ENCODE data around the gene TPPP.
"Not testable (repeated sequence)": the region's sequence is repeated elsewhere in the genome, so short reads cannot be mapped to it uniquely, and the experiment has no call there.

The TPPP gene

DNA sequence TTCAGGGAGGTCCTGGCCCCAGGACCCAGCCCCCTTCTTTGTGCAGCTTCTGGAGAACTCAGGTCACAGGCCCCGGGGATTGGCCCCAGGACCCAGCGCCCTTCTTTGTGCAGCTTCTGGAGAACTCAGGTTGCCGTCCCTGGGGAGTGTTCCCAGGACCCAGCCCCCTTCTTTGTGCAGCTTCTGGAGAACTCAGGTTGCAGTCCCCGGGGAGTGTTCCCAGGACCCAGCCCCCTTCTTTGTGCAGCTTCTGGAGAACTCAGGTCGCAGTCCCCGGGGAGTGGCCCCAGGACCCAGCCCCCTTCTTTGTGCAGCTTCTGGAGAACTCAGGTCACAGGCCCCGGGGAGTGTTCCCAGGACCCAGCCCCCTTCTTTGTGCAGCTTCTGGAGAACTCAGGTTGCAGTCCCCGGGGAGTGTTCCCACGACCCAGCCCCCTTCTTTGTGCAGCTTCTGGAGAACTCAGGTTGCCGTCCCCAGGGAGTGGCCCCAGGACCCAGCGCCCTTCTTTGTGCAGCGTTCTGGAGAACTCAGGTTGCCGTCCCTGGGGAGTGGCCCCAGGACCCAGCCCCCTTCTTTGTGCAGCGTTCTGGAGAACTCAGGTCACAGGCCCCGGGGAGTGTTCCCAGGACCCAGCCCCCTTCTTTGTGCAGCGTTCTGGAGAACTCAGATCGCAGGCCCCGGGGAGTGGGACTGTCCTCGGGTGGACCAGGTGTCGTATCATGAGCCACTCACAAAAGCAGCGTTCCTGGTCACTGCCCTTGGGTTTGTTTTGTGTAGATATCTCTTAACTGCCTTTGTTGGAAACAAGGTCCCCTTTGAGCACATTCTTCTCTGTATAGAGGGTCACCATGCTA lies 64.6 kb downstream of the TPPP start:
- peaks cover 54% of the 10 kb centered on the region for H3K36me3 ChIP-seq (ENCODE audit: control insufficient read depth, insufficient read depth, low read length)

DNA sequence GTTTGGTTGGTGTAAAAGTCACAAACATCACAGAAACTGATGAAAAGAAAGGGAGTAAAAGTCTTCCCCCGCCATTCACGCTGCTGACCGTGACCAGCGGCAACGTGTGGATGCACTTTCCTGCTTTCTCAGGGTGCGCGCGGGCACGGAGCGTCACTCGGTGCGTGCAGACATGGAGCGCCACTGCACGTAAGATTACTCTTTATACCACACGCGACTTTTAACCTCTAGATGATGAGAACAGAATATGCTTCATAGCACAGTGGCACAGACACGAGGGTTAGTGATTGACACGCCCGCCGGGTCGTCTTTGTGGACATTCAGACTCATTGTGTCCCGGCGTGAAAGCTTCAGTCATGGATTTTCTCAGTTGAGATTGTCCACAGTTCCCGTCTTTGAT lies 65.3 kb downstream of the TPPP start:
- H3K27ac ChIP-seq (ENCODE audit: low read depth, low read length): no peak overlapping the region
- H3K9ac ChIP-seq (ENCODE audit: low read depth, low read length): no peak overlapping the region
- H3K4me3 ChIP-seq (ENCODE audit: low read depth, low read length): no peak overlapping the region
- no peaks in the 10 kb centered on the region for H3K27me3 ChIP-seq (ENCODE audit: control insufficient read depth, insufficient read depth, low read length)
- peaks cover 60% of the 10 kb centered on the region for H3K36me3 ChIP-seq (ENCODE audit: control insufficient read depth, insufficient read depth, low read length)
- H3K4me1 ChIP-seq (ENCODE audit: control insufficient read depth, insufficient read depth, low read length): no peaks in the 10 kb centered on the region
- H3K9me3 ChIP-seq (ENCODE audit: control insufficient read depth, insufficient read depth, low read length): no peaks in the 10 kb centered on the region

More for the DNA sequence above, 64.6 kb downstream of the TPPP start:
- not testable (repeated sequence) for H3K9me3 ChIP-seq (ENCODE audit: control insufficient read depth, insufficient read depth, low read length); H3K27ac ChIP-seq (ENCODE audit: low read depth, low read length); H3K4me1 ChIP-seq (ENCODE audit: control insufficient read depth, insufficient read depth, low read length); H3K9ac ChIP-seq (ENCODE audit: low read depth, low read length); H3K27me3 ChIP-seq (ENCODE audit: control insufficient read depth, insufficient read depth, low read length); H3K4me3 ChIP-seq (ENCODE audit: low read depth, low read length)

- Histone ChIP-seq H3K4me1 (ENCODE audit: control insufficient read depth, insufficient read depth, low read length) (no peaks in the 10 kb centered on the region), H3K9ac (ENCODE audit: low read depth, low read length) (no peak overlapping the region), H3K27ac (ENCODE audit: low read depth, low read length) (no peak overlapping the region), H3K36me3 (ENCODE audit: control insufficient read depth, insufficient read depth, low read length) (peaks cover 68% of the 10 kb centered on the region), H3K4me3 (ENCODE audit: low read depth, low read length) (no peak overlapping the region), H3K27me3 (ENCODE audit: control insufficient read depth, insufficient read depth, low read length) (no peaks in the 10 kb centered on the region), H3K9me3 (ENCODE audit: control insufficient read depth, insufficient read depth, low read length) (no peaks in the 10 kb centered on the region)
Measured at GRCh38 chr5:626850-627249, 66.3 kb downstream of the TPPP start.

DNA sequence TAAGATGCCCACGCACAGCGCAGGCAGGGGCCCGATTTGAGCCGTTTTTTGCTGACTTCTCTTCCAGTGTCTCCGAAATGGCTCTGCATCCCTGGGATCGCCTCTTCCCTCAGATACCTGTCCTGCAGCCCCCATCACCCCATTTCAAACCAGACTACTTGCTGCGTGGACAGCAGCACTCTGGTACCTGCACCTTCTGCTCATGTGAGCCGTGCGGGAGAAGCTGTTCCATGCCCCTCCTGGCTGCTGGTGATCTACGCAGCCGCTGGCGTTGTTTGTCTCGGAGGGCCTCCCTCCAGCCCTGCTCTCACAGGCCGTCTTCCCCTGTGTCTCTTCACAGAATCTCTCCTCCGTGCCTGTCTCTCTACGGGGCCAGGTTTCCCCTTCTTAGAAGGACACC lies 67.6 kb downstream of the TPPP start:
- no peak overlapping the region for H3K4me3 ChIP-seq (ENCODE audit: low read depth, low read length)
- no peak overlapping the region for H3K27ac ChIP-seq (ENCODE audit: low read depth, low read length)
- no peaks in the 10 kb centered on the region for H3K9me3 ChIP-seq (ENCODE audit: control insufficient read depth, insufficient read depth, low read length)
- no peak overlapping the region for H3K9ac ChIP-seq (ENCODE audit: low read depth, low read length)
- no peaks in the 10 kb centered on the region for H3K27me3 ChIP-seq (ENCODE audit: control insufficient read depth, insufficient read depth, low read length)
- H3K36me3 ChIP-seq (ENCODE audit: control insufficient read depth, insufficient read depth, low read length): peaks cover 81% of the 10 kb centered on the region
- H3K4me1 ChIP-seq (ENCODE audit: control insufficient read depth, insufficient read depth, low read length): no peaks in the 10 kb centered on the region

DNA sequence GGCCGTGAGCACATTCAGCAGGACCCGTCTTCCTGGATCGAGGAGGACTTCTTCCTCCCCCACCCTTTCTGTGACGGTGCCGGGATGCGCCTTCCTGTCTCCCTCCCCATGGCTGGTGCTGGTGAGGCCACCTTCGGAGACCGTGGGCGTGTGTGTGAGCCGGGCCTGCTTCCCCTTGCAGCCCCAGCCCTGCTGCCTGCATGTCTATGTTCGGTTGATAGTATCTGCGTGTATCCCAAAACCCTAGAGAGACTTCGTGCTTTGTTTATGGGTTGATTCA lies 68.3 kb downstream of the TPPP start:
- Histone ChIP-seq H3K27me3 (ENCODE audit: control insufficient read depth, insufficient read depth, low read length) (no peaks in the 10 kb centered on the region), H3K27ac (ENCODE audit: low read depth, low read length) (no peak overlapping the region), H3K4me1 (ENCODE audit: control insufficient read depth, insufficient read depth, low read length) (no peaks in the 10 kb centered on the region), H3K4me3 (ENCODE audit: low read depth, low read length) (no peak overlapping the region), H3K9me3 (ENCODE audit: control insufficient read depth, insufficient read depth, low read length) (no peaks in the 10 kb centered on the region), H3K9ac (ENCODE audit: low read depth, low read length) (no peak overlapping the region), H3K36me3 (ENCODE audit: control insufficient read depth, insufficient read depth, low read length) (peaks cover 87% of the 10 kb centered on the region)

GRCh38 chr5:624118-624950 lies 68.8 kb downstream of the TPPP start:
- no peaks in the 10 kb centered on the region for H3K4me1 ChIP-seq (ENCODE audit: control insufficient read depth, insufficient read depth, low read length)
- no peaks in the 10 kb centered on the region for H3K27me3 ChIP-seq (ENCODE audit: control insufficient read depth, insufficient read depth, low read length)
- no peak overlapping the region for H3K9ac ChIP-seq (ENCODE audit: low read depth, low read length)
- H3K36me3 ChIP-seq (ENCODE audit: control insufficient read depth, insufficient read depth, low read length): peaks cover 93% of the 10 kb centered on the region
- no peak overlapping the region for H3K27ac ChIP-seq (ENCODE audit: low read depth, low read length)
- H3K9me3 ChIP-seq (ENCODE audit: control insufficient read depth, insufficient read depth, low read length): no peaks in the 10 kb centered on the region
- no peak overlapping the region for H3K4me3 ChIP-seq (ENCODE audit: low read depth, low read length)

GRCh38 chr5:623531-623930 lies 69.6 kb downstream of the TPPP start:
- Histone ChIP-seq H3K9ac (ENCODE audit: low read depth, low read length) (no peak overlapping the region), H3K27me3 (ENCODE audit: control insufficient read depth, insufficient read depth, low read length) (no peaks in the 10 kb centered on the region), H3K9me3 (ENCODE audit: control insufficient read depth, insufficient read depth, low read length) (no peaks in the 10 kb centered on the region), H3K4me3 (ENCODE audit: low read depth, low read length) (no peak overlapping the region), H3K4me1 (ENCODE audit: control insufficient read depth, insufficient read depth, low read length) (no peaks in the 10 kb centered on the region), H3K36me3 (ENCODE audit: control insufficient read depth, insufficient read depth, low read length) (peaks cover 94% of the 10 kb centered on the region), H3K27ac (ENCODE audit: low read depth, low read length) (no peak overlapping the region)

DNA sequence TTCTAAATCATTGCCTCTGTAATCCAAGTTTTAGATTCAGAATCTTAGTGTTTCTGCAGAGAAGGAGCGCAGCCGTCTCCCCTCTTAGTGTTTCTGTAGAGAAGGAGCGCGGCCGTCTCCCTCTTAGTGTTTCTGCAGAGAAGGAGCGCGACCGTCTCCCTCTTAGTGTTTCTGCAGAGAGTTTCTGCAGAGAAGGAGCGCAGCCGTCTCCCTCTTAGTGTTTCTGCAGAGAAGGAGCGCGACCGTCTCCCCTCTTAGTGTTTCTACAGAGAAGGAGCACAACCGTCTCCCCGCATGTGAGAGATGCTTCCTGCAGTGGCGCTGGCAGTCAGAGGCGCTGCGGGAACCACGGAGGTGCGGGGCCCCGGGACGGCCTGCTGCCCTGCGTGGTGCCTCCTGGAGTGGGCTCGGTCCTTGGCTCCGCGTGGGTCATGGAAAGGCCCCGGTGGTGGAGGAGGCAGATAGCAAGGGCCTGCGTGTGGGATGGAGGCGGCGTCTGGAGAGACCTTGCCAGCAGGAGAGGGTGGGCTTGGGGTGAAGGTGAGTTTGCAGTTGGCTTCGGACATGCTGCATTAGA lies 70.1 kb downstream of the TPPP start:
- no peak overlapping the region for H3K9ac ChIP-seq (ENCODE audit: low read depth, low read length)
- H3K9me3 ChIP-seq (ENCODE audit: control insufficient read depth, insufficient read depth, low read length): no peaks in the 10 kb centered on the region
- H3K4me3 ChIP-seq (ENCODE audit: low read depth, low read length): no peak overlapping the region
- no peaks in the 10 kb centered on the region for H3K4me1 ChIP-seq (ENCODE audit: control insufficient read depth, insufficient read depth, low read length)
- no peaks in the 10 kb centered on the region for H3K27me3 ChIP-seq (ENCODE audit: control insufficient read depth, insufficient read depth, low read length)
- peaks cover 94% of the 10 kb centered on the region for H3K36me3 ChIP-seq (ENCODE audit: control insufficient read depth, insufficient read depth, low read length)
- no peak overlapping the region for H3K27ac ChIP-seq (ENCODE audit: low read depth, low read length)

DNA sequence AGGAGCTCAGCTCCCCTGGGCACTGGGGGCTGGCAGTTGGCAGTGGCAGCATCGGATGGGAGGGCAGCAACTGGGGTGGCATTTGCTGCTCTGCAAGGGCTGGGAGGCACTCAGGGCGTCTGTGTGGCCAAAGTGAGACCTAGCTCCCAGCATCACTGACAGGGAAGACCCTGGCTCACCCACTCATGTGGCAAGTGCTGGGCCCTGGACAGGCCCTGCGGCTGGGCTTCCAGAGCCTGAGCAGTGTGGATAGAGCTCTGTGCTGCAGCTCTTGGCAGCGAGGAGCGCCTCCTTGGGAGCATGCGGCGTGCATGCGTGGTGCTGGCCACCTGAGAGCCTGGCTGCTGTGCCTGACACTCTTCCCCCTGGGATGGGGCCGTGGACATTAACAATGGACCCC lies 70.8 kb downstream of the TPPP start:
- H3K27ac ChIP-seq (ENCODE audit: low read depth, low read length): no peak overlapping the region
- H3K9ac ChIP-seq (ENCODE audit: low read depth, low read length): no peak overlapping the region
- H3K36me3 ChIP-seq (ENCODE audit: control insufficient read depth, insufficient read depth, low read length): peaks cover 93% of the 10 kb centered on the region
- H3K9me3 ChIP-seq (ENCODE audit: control insufficient read depth, insufficient read depth, low read length): no peaks in the 10 kb centered on the region
- H3K4me1 ChIP-seq (ENCODE audit: control insufficient read depth, insufficient read depth, low read length): no peaks in the 10 kb centered on the region
- no peaks in the 10 kb centered on the region for H3K27me3 ChIP-seq (ENCODE audit: control insufficient read depth, insufficient read depth, low read length)
- no peak overlapping the region for H3K4me3 ChIP-seq (ENCODE audit: low read depth, low read length)

DNA sequence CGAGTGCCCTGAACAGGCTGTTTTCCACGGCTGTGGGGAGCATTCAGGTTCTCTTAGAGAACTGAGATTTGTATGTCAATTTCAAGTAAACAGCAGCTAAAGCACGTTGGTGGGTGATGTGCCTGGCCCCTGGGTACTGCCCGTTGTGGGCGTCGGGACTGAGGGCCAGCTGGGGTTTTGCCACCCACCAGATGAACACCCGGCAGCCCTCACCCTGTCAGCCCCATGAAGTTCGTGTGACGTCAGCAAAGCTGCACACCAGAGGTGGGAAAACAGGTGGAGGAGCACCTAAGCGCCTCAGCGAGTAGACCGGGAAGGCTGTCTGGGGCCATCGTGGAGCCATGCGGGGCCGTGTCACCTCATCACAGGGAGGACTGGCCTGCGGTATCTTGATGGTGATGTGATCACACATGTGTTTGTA lies 71.8 kb downstream of the TPPP start:
- no peak overlapping the region for H3K9ac ChIP-seq (ENCODE audit: low read depth, low read length)
- H3K4me3 ChIP-seq (ENCODE audit: low read depth, low read length): no peak overlapping the region
- no peaks in the 10 kb centered on the region for H3K27me3 ChIP-seq (ENCODE audit: control insufficient read depth, insufficient read depth, low read length)
- H3K36me3 ChIP-seq (ENCODE audit: control insufficient read depth, insufficient read depth, low read length): peaks cover 83% of the 10 kb centered on the region
- no peaks in the 10 kb centered on the region for H3K4me1 ChIP-seq (ENCODE audit: control insufficient read depth, insufficient read depth, low read length)
- no peak overlapping the region for H3K27ac ChIP-seq (ENCODE audit: low read depth, low read length)
- H3K9me3 ChIP-seq (ENCODE audit: control insufficient read depth, insufficient read depth, low read length): no peaks in the 10 kb centered on the region

DNA sequence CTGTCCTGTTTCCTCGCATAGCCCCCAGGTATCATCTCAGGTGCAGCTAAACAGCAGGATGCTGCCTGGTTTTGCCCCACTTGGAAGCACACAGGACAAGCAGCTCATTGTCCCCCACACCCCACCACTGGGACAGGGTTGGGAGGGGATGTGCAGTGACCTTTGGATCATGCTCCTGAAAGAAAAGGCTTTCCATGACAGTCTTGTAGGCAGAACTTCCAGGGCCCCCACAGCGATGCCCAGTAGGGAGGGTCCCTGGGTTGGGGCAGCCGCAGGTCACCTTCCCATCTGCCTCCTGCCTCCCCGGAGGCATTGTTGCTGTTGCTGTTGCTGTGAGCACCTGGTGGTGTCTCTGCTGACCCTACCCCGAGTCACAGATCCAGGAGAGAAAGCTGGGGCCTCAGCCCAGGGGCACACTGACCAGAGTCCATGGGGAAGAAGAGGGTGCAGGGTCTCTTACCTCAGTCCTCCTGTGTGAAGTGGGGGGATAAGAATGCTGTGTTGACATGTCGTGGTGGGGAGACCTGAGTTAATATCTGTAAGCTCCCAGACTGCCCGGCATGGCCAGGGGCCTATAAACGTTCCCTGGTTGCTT lies 72.5 kb downstream of the TPPP start:
- Histone ChIP-seq H3K27me3 (ENCODE audit: control insufficient read depth, insufficient read depth, low read length) (no peaks in the 10 kb centered on the region), H3K4me3 (ENCODE audit: low read depth, low read length) (no peak overlapping the region), H3K9ac (ENCODE audit: low read depth, low read length) (no peak overlapping the region), H3K27ac (ENCODE audit: low read depth, low read length) (no peak overlapping the region), H3K9me3 (ENCODE audit: control insufficient read depth, insufficient read depth, low read length) (no peaks in the 10 kb centered on the region), H3K36me3 (ENCODE audit: control insufficient read depth, insufficient read depth, low read length) (peaks cover 76% of the 10 kb centered on the region), H3K4me1 (ENCODE audit: control insufficient read depth, insufficient read depth, low read length) (no peaks in the 10 kb centered on the region)

Data from HUES48 (cell line).